A549 (cell line): Measurements from ENCODE around the gene SUPT4H1. TPM values are rescaled to one million over a fixed set of nuclear protein-coding genes. Genes with fewer than 3 reads are reported as not detected.

Experiments used
- ATAC-seq, 2 experiments: fragments of 200-7000 bp in 1 of 2; fragments of >200 bp in 1 of 2; cut with Nextera tagmentation in 1 of 2; cut with Tn5 transposase in 1 of 2; 3 replicates each; pipeline versions ENCODE4 v1.8.0 to v1.9.1; 2018 to 2020; ENCODE audit warnings: mild to moderate bottlenecking in 1 of 2, moderate library complexity in 1 of 2
- CTCF ChIA-PET: fragments of 300-600 bp; sonication (Branson Sonifier 250); formaldehyde crosslinking; extraction: SDS; loops from one replicate; lab custom pipeline; 2021; ENCODE audit warnings: antibody characterized with exemption, inconsistent platforms; lab: Yijun Ruan, JAX
- POLR2A ChIA-PET: fragments of 350-600 bp; formaldehyde crosslinking; extraction: SDS; loops from one replicate; lab custom pipeline; 2021; ENCODE audit warnings: antibody characterized with exemption, inconsistent platforms; lab: Yijun Ruan, JAX
- DNase-seq, 2 experiments: peaks; one replicate each; pipeline versions ENCODE4 v3.0.0 to v3.0.0-alpha.2; 2011 to 2016; ENCODE audit warnings: low read depth in 1 of 2, low spot score in 1 of 2
- FAIRE-seq: peaks from 2 replicates; lab custom pipeline; 2011; peaks lifted over from hg19 to GRCh38; lab: Jason Lieb, UNC
- H3K27ac ChIP-seq, 2 experiments: fragments of >200 bp; sonication (Bioruptor Twin); formaldehyde crosslinking; 3 replicates each; pipeline ENCODE4 v1.5.1; 2016 to 2017
- H3K4me1 ChIP-seq: fragments of >200 bp; sonication (Bioruptor Twin); formaldehyde crosslinking; 3 replicates; pipeline ENCODE4 v1.6.1; 2016
- H3K4me2 ChIP-seq: fragments of >200 bp; sonication (Bioruptor Twin); formaldehyde crosslinking; 3 replicates; pipeline ENCODE4 v1.6.1; 2016
- H3K4me3 ChIP-seq: fragments of >200 bp; sonication (Bioruptor Twin); formaldehyde crosslinking; 3 replicates; pipeline ENCODE4 v1.5.1; 2016
- H3K9me3 ChIP-seq: fragments of >200 bp; sonication (Bioruptor Twin); formaldehyde crosslinking; 3 replicates; pipeline ENCODE4 v1.6.1; 2016
- BHLHE40 ChIP-seq: IDR thresholded peaks from 2 replicates; pipeline ENCODE4 v1.6.1; 2012; ENCODE audit warnings: low read depth, low read length, inconsistent platforms
- CBX8 ChIP-seq: fragments of 200-600 bp; sonication (generic); IDR thresholded peaks from 2 replicates; pipeline ENCODE4 v1.6.1; 2016
- EP300 ChIP-seq, 2 experiments: fragments of >200 bp; sonication (Bioruptor Twin); formaldehyde crosslinking; IDR thresholded peaks; 2 replicates in 1 of 2; 3 replicates in 1 of 2; pipeline ENCODE4 v1.6.1; 2016 to 2017
- ESRRA ChIP-seq: fragments of 150-350 bp; IDR thresholded peaks from 2 replicates; pipeline ENCODE4 v1.6.1; 2014; ENCODE audit warnings: mild to moderate bottlenecking, low read length, borderline replicate concordance
- FOSB ChIP-seq: fragments of 250-450 bp; sonication (Bioruptor Pico); IDR thresholded peaks from 2 replicates; pipeline ENCODE4 v1.5.0; 2020; ENCODE audit warnings: mild to moderate bottlenecking, moderate library complexity
- FOSL2 ChIP-seq, 2 experiments: fragments of 450-650 bp in 1 of 2; fragments of >200 bp in 1 of 2; sonication (Bioruptor Twin) in 1 of 2; formaldehyde crosslinking; IDR thresholded peaks; 2 replicates each; pipeline versions ENCODE4 v1.5.0 to v1.6.1; 2016 to 2020; ENCODE audit warnings: mild to moderate bottlenecking in 1 of 2, moderate library complexity in 1 of 2
- GATA3 ChIP-seq: IDR thresholded peaks from 2 replicates; pipeline ENCODE4 v1.6.1; 2012; ENCODE audit warnings: borderline replicate concordance
- HEYL ChIP-seq: fragments of 250-450 bp; sonication (Bioruptor Pico); IDR thresholded peaks from 2 replicates; pipeline ENCODE4 v1.8.0; 2021; ENCODE audit warnings: mild to moderate bottlenecking, moderate library complexity
- HOXB13 ChIP-seq: fragments of 250-450 bp; sonication (Bioruptor Pico); IDR thresholded peaks from 2 replicates; pipeline ENCODE4 v1.5.0; 2020; ENCODE audit warnings: low read depth, mild to moderate bottlenecking, moderate library complexity
- KDM1A ChIP-seq: fragments of 200-600 bp; sonication (generic); IDR thresholded peaks from 2 replicates; pipeline ENCODE4 v1.6.1; 2016; ENCODE audit warnings: low read depth, mild to moderate bottlenecking
- MAZ ChIP-seq: fragments of 150-350 bp; IDR thresholded peaks from 2 replicates; pipeline ENCODE4 v1.6.1; 2014; ENCODE audit warnings: antibody characterized with exemption, low read depth, low read length, borderline replicate concordance
- POLR2AphosphoS2 ChIP-seq: conservative IDR thresholded peaks from 2 replicates; pipeline ENCODE4 v1.6.1; 2012; ENCODE audit warnings: low read length, improper control_type of control experiment, inconsistent platforms
- RAD21 ChIP-seq, 2 experiments: fragments of >200 bp in 1 of 2; sonication (Bioruptor Twin) in 1 of 2; formaldehyde crosslinking in 1 of 2; IDR thresholded peaks in 1 of 2; conservative IDR thresholded peaks in 1 of 2; 2 replicates in 1 of 2; 3 replicates in 1 of 2; pipeline ENCODE4 v1.6.1; 2012 to 2018; ENCODE audit warnings: inconsistent platforms in 1 of 2
- RCOR1 ChIP-seq: fragments of 150-350 bp; IDR thresholded peaks from 2 replicates; pipeline ENCODE4 v1.6.1; 2014; ENCODE audit warnings: antibody characterized with exemption, low read length, low read depth
- SMC3 ChIP-seq: fragments of >200 bp; sonication (Bioruptor Twin); formaldehyde crosslinking; IDR thresholded peaks from 3 replicates; pipeline ENCODE4 v1.6.1; 2018; ENCODE audit warnings: inconsistent platforms
- TFCP2L1 ChIP-seq: fragments of 250-450 bp; sonication (Bioruptor Pico); IDR thresholded peaks from 2 replicates; pipeline ENCODE4 v1.5.0; 2021; ENCODE audit warnings: mild to moderate bottlenecking
- TP53 ChIP-seq: fragments of 250-450 bp; sonication (Bioruptor Pico); IDR thresholded peaks from 2 replicates; pipeline ENCODE4 v1.5.0; 2021; ENCODE audit warnings: mild to moderate bottlenecking, moderate library complexity
- ZNF302 ChIP-seq: fragments of 250-450 bp; sonication (Bioruptor Pico); IDR thresholded peaks from 2 replicates; pipeline ENCODE4 v1.9.0; 2021; ENCODE audit warnings: inconsistent platforms, mild to moderate bottlenecking, moderate library complexity
- WGBS: methylation state at CpG from one replicate; pipeline ENCODE4 v1.1.6; 2017; ENCODE audit errors: missing lambda C conversion rate; 5-methylcytosine and 5-hydroxymethylcytosine counted together
- polyA plus RNA-seq, 4 experiments: library from polyadenylated mRNA; depleted of rRNA in 3 of 4; stranded (reverse); fragments of >200 nt; fragmentation: RNase III in 1 of 4; extraction: RNeasy Plus Mini Kit Qiagen cat#74134 plus additional on column Dnase treatment in 1 of 4; gene quantifications; 2 replicates in 3 of 4; 3 replicates in 1 of 4; pipeline ENCODE4 v1.2.3, GENCODE V29; 2011 to 2017
- TF ChIP-seq, protein P1 (sequence below): fragments of >200 bp; sonication (Bioruptor Twin); formaldehyde crosslinking; IDR thresholded peaks from 3 replicates; pipeline ENCODE4 v1.5.1; 2016
- TF ChIP-seq, protein P2 (sequence below): fragments of >200 bp; sonication (Bioruptor Twin); formaldehyde crosslinking; IDR thresholded peaks from 2 replicates; pipeline ENCODE4 v1.6.1; 2016
- TF ChIP-seq, protein P3 (sequence below): fragments of >200 bp; sonication (Bioruptor Twin); formaldehyde crosslinking; IDR thresholded peaks from 3 replicates; pipeline ENCODE4 v1.6.1; 2016
- TF ChIP-seq, protein P4 (sequence below): fragments of 150-350 bp; IDR thresholded peaks from 2 replicates; pipeline ENCODE4 v1.6.1; 2014; ENCODE audit warnings: low read depth, mild to moderate bottlenecking, low read length

Gene SUPT4H1
- polyA plus RNA-seq, 2 of the 4 experiments (the other 2 are of a cell fraction) = 123 to 241 TPM

DNA sequence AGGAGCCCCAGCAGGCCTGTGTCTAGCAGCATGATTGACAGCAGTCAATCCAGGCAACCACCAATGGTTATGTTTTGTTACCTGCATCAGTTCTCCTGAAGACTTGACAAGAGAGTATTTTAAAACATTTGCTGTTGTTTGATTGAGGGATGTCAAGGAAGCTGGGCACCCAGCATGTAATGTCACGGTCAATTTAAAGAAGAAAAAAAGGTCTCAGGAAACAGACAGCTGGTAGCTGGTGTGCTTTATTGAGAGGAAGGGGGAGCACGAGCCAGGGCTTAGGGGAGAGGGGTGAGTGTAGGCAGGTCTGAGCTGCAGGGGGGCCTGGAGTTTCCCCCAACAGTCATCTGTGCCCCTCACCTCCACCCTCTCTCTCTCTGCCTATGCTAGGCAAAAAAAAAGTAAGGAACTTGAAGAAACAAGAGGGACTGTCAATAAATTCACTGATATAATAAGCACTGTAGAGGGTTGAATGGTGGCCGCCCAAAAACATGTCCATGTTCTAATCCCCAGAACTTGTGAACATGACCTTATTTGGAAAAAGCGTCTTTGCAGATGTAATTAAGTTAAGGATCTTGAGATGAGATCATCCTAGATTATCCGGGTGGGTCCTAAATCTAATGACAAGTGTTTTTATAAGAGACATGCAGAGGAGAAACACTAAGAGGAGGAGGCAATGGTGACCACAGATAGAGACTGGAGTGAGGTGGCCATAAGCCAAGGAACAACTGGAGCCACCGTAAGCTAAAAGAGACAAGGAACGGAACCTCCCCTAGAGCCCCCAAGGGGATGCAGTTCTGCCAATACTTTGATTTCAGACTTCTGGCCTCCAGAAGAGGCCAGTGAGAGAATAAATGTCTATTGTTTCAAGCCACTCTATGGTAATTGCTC lies 37.9 kb downstream of the SUPT4H1 start:
- no peak overlapping the region for H3K27ac ChIP-seq
- FAIRE-seq = no peak
- H3K4me1 ChIP-seq = peaks cover 6% of the 10 kb centered on the region; the same call in 2 of the 3 replicates
- H3K9me3 ChIP-seq = no peaks in the 10 kb centered on the region
- DNase-seq = no peak
- TF ChIP-seq EP300 (IDR thresholded peaks at IDR 0.05) (no peak), KDM1A (no peak), TP53 (CRISPR knock-in tag) (no peak), FOSL2 (IDR thresholded peaks at IDR 0.05) (no peak), FOSL2 (CRISPR knock-in tag; IDR thresholded peaks at IDR 0.05) (no peak), HEYL (CRISPR knock-in tag) (no peak), BHLHE40 (no peak), ZNF302 (CRISPR knock-in tag) (no peak), ESRRA (no peak), GATA3 (no peak), POLR2AphosphoS2 (no peak), FOSB (CRISPR knock-in tag) (no peak), CBX8 (no peak), RCOR1 (no peak), MAZ (no peak)
- TF ChIP-seq, protein P1, sequence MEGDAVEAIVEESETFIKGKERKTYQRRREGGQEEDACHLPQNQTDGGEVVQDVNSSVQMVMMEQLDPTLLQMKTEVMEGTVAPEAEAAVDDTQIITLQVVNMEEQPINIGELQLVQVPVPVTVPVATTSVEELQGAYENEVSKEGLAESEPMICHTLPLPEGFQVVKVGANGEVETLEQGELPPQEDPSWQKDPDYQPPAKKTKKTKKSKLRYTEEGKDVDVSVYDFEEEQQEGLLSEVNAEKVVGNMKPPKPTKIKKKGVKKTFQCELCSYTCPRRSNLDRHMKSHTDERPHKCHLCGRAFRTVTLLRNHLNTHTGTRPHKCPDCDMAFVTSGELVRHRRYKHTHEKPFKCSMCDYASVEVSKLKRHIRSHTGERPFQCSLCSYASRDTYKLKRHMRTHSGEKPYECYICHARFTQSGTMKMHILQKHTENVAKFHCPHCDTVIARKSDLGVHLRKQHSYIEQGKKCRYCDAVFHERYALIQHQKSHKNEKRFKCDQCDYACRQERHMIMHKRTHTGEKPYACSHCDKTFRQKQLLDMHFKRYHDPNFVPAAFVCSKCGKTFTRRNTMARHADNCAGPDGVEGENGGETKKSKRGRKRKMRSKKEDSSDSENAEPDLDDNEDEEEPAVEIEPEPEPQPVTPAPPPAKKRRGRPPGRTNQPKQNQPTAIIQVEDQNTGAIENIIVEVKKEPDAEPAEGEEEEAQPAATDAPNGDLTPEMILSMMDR = no peak
- TF ChIP-seq, protein P2, sequence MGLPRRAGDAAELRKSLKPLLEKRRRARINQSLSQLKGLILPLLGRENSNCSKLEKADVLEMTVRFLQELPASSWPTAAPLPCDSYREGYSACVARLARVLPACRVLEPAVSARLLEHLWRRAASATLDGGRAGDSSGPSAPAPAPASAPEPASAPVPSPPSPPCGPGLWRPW = no peak
- TF ChIP-seq, protein P3, sequence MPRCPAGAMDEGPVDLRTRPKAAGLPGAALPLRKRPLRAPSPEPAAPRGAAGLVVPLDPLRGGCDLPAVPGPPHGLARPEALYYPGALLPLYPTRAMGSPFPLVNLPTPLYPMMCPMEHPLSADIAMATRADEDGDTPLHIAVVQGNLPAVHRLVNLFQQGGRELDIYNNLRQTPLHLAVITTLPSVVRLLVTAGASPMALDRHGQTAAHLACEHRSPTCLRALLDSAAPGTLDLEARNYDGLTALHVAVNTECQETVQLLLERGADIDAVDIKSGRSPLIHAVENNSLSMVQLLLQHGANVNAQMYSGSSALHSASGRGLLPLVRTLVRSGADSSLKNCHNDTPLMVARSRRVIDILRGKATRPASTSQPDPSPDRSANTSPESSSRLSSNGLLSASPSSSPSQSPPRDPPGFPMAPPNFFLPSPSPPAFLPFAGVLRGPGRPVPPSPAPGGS = no peak
- TF ChIP-seq, protein P4, sequence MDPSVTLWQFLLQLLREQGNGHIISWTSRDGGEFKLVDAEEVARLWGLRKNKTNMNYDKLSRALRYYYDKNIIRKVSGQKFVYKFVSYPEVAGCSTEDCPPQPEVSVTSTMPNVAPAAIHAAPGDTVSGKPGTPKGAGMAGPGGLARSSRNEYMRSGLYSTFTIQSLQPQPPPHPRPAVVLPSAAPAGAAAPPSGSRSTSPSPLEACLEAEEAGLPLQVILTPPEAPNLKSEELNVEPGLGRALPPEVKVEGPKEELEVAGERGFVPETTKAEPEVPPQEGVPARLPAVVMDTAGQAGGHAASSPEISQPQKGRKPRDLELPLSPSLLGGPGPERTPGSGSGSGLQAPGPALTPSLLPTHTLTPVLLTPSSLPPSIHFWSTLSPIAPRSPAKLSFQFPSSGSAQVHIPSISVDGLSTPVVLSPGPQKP = no peak
- H3K4me2 ChIP-seq = no peak overlapping the region
- H3K4me3 ChIP-seq = no peak overlapping the region
- CTCF ChIA-PET = interaction anchor here (0.6 to 19.5 kb wide), 10 partner anchors 10 to 211 kb away, joined by 3 to 315 read pairs (median 6); partner anchors contain the start of gene RNF43
- ATAC-seq = no peak
- 53% methylated on average over 7 of the region's 7 CpGs for WGBS
- POLR2A ChIA-PET = no interaction called here

DNA sequence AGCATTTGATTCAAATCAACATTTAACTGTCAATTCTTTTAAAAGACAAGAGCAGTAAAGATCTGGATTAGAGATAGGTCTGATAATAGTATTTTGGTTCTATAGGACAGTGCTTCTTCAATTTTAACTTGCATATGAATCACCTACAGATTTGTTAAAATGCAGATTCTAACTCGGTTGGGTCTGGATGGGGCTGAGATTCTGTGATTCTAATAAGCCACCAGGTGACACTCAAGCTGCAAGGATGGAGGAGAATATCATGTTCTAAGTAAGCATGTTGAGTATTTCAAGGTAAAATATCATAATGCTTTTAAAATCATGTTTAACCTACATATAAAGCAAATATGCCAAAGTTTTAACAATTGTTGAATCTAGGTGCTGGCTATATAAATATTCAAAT lies 39.2 kb downstream of the SUPT4H1 start:
- Histone ChIP-seq H3K9me3 (no peaks in the 10 kb centered on the region), H3K27ac (no peak overlapping the region), H3K4me1 (peaks cover 4% of the 10 kb centered on the region; the same call in 2 of the 3 replicates), H3K4me3 (no peak overlapping the region), H3K4me2 (no peak overlapping the region)
- FAIRE-seq = no peak
- TF ChIP-seq HOXB13 (CRISPR knock-in tag) = no peak
- TF ChIP-seq, protein P1 = peak; percentile 38; the same call in 2 of the 3 replicates
- peak; percentile 46 for TF ChIP-seq SMC3
- peak; percentile 46 to 50 for TF ChIP-seq RAD21 (conservative IDR thresholded peaks at IDR 0.05 in 1 of 2, IDR thresholded peaks at IDR 0.05 in 1 of 2)
- no peak for TF ChIP-seq TFCP2L1 (CRISPR knock-in tag)
- WGBS = 17% methylated on average over 1 of the region's 1 CpG
- CTCF ChIA-PET = interaction anchor here (0.9 to 19.5 kb wide), 9 partner anchors 9 to 144 kb away, joined by 3 to 315 read pairs (median 4); partner anchors contain the start of gene RNF43
- DNase-seq = peak in 1 of 2 experiments; percentile 33
- POLR2A ChIA-PET = interaction anchor here (1.2 kb wide), 1 partner anchor 39 kb away, joined by 3 read pairs; the partner anchor contains the start of gene SUPT4H1
- ATAC-seq = no peak
